Omental fat pad (tissue), 4 donors: ENCODE results near the gene GEMIN5. TPM values are rescaled to one million over a fixed set of nuclear protein-coding genes. Genes with fewer than 3 reads are reported as not detected.

ENCODE experiments used
- ATAC-seq: fragments of 150-250 bp; one replicate; pipeline ENCODE4 v1.9.1; 2016; ENCODE audit warnings: mild to moderate bottlenecking, moderate library complexity; ENCODE audit not compliant: low FRiP score
- DNase-seq: peaks from one replicate; pipeline ENCODE4 v3.0.0-alpha.2; 2019; ENCODE audit warnings: low spot score
- CTCF ChIP-seq, 3 donors: fragments of 450-650 bp; IDR thresholded peaks; one replicate each; pipeline ENCODE4 v1.5.1; 2016 to 2017; ENCODE audit warnings: antibody characterized with exemption in 3 of 3, mild to moderate bottlenecking in 3 of 3, moderate library complexity in 2 of 3
- total RNA-seq, 4 donors: library from RNA; depleted of rRNA; stranded (reverse); fragments of >200 nt; gene quantifications; one replicate each; pipeline ENCODE4 v1.1.0, GENCODE V29; 2016

The GEMIN5 gene
- total RNA-seq, 4 donors from 2014 or later = 13.5 to 25.8 (median 20.2) TPM

GRCh38 chr5:154858972-154859871 is 78.8 kb downstream of the GEMIN5 start:
- DNase-seq = no peak
- no peak for ATAC-seq
- TF ChIP-seq CTCF (IDR thresholded peaks at IDR 0.05) = no peak

- TF ChIP-seq CTCF (IDR thresholded peaks at IDR 0.05) = no peak
- ATAC-seq (peak; percentile 93), DNase-seq (peak; percentile 90)
These were observed 79.6 kb downstream of the GEMIN5 start, which contains the start of gene CNOT8 for GRCh38 chr5:154858297-154858971. CNOT8 (plus strand) TSS chr5:154858627; CDS start chr5:154863279, 4,652 bp downstream.

- ATAC-seq = peak; percentile 92
- no peak for TF ChIP-seq CTCF (IDR thresholded peaks at IDR 0.05)
- DNase-seq = peak; percentile 85
These were observed 80.3 kb downstream of the GEMIN5 start for GRCh38 chr5:154857530-154858296.

GRCh38 chr5:154851351-154851750 is 86.7 kb downstream of the GEMIN5 start:
- no peak for TF ChIP-seq CTCF (IDR thresholded peaks at IDR 0.05)
- DNase-seq (no peak), ATAC-seq (peak; percentile 14)

GRCh38 chr5:154850255-154851062 is 87.6 kb downstream of the GEMIN5 start, which contains the start of gene FAXDC2:
FAXDC2 (minus strand) TSS chr5:154850603; CDS start chr5:154838178, 12,425 bp downstream.
- DNase-seq (peak; percentile 33), ATAC-seq (peak; percentile 93)
- no peak for TF ChIP-seq CTCF (IDR thresholded peaks at IDR 0.05)

- no peak for TF ChIP-seq CTCF (IDR thresholded peaks at IDR 0.05)
- ATAC-seq (peak; percentile 71), DNase-seq (no peak)
These were observed 88.2 kb downstream of the GEMIN5 start for GRCh38 chr5:154849791-154850201.
